ENCODE data around the gene DPRX.
"Not testable (repeated sequence)": the region's sequence is repeated elsewhere in the genome, so short reads cannot be mapped to it uniquely, and the experiment has no call there.

The DPRX gene

GRCh38 chr19:53659292-53659691, 27.5 kb downstream of the DPRX start:
- H3K4me3 Mint-ChIP-seq: no peak overlapping the region
- no peak overlapping the region for H3K27ac Mint-ChIP-seq
- no peaks in the 10 kb centered on the region for H3K4me1 Mint-ChIP-seq (ENCODE audit: low read depth)
- DNase-seq: no peak
- no peaks in the 10 kb centered on the region for H3K27me3 Mint-ChIP-seq
- H3K9me3 Mint-ChIP-seq: peaks cover 22% of the 10 kb centered on the region
- H3K36me3 Mint-ChIP-seq (ENCODE audit: low read depth): no peaks in the 10 kb centered on the region

GRCh38 chr19:53660584-53660983, 28.8 kb downstream of the DPRX start:
- H3K27ac Mint-ChIP-seq: no peak overlapping the region
- no peaks in the 10 kb centered on the region for H3K36me3 Mint-ChIP-seq (ENCODE audit: low read depth)
- no peaks in the 10 kb centered on the region for H3K4me1 Mint-ChIP-seq (ENCODE audit: low read depth)
- no peaks in the 10 kb centered on the region for H3K27me3 Mint-ChIP-seq
- H3K4me3 Mint-ChIP-seq: no peak overlapping the region
- H3K9me3 Mint-ChIP-seq: peaks cover 19% of the 10 kb centered on the region
- DNase-seq: no peak

DNA sequence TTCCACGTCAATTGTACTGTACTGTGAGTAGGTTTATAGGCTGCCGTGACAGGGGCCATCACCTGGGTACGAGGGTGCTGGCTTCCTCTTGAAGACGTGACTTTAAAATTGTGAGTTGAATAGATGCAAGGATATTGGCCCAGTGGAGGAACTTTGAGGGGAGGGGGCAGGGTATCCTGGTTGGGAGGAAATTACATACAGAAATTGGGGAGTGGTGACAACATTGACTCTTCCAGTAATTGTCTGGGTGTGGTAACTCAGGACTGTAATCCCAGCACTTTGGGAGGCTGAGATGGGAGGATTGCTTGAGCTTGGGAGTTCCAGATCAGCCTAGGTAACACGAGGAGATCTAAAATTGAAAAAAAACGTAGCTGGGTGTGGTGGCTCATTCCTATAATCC, 30.4 kb downstream of the DPRX start:
- Mint-ChIP-seq H3K36me3 (ENCODE audit: low read depth) (no peaks in the 10 kb centered on the region), H3K27ac (no peak overlapping the region), H3K27me3 (no peaks in the 10 kb centered on the region), H3K4me1 (ENCODE audit: low read depth) (no peaks in the 10 kb centered on the region), H3K9me3 (peaks cover 16% of the 10 kb centered on the region), H3K4me3 (no peak overlapping the region)
- DNase-seq: no peak

DNA sequence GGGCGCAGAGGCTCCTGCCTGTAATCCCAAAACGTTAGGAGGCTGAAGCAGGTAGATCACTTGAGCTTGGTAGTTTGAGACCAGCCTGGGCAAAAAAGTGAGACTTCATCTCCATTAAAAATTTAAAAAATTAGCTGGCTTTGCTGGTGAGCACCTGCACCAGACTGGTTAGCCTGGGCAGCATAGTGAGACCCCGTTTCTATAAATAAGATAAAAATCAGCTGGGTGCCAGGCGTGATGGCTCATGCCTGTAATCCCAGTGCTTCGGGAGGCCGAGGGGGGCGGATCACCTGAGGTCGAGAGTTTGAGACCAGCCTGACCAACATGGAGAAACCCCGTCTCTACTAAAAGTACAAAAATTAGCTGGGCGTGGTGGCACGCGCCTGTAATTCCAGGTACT, 32.4 kb downstream of the DPRX start:
- no peak for DNase-seq
- no peaks in the 10 kb centered on the region for H3K4me1 Mint-ChIP-seq (ENCODE audit: low read depth)
- H3K36me3 Mint-ChIP-seq (ENCODE audit: low read depth): no peaks in the 10 kb centered on the region
- no peak overlapping the region for H3K4me3 Mint-ChIP-seq
- no peaks in the 10 kb centered on the region for H3K27me3 Mint-ChIP-seq
- H3K9me3 Mint-ChIP-seq: peaks cover 9% of the 10 kb centered on the region
- no peak overlapping the region for H3K27ac Mint-ChIP-seq

- H3K4me1 Mint-ChIP-seq (ENCODE audit: low read depth): no peaks in the 10 kb centered on the region
- no peak overlapping the region for H3K4me3 Mint-ChIP-seq
- no peaks in the 10 kb centered on the region for H3K27me3 Mint-ChIP-seq
- DNase-seq: no peak
- no peaks in the 10 kb centered on the region for H3K36me3 Mint-ChIP-seq (ENCODE audit: low read depth)
- H3K9me3 Mint-ChIP-seq: peaks cover 7% of the 10 kb centered on the region
- no peak overlapping the region for H3K27ac Mint-ChIP-seq
These were observed 33.0 kb downstream of the DPRX start for GRCh38 chr19:53664760-53665159.

- H3K27me3 Mint-ChIP-seq; H3K9me3 Mint-ChIP-seq; H3K27ac Mint-ChIP-seq; DNase-seq; H3K4me3 Mint-ChIP-seq; H3K36me3 Mint-ChIP-seq (ENCODE audit: low read depth); H3K4me1 Mint-ChIP-seq (ENCODE audit: low read depth): not testable (repeated sequence)
These were observed 34.5 kb downstream of the DPRX start for GRCh38 chr19:53666331-53666730.

GRCh38 chr19:53668804-53669203, 37.0 kb downstream of the DPRX start:
- H3K27me3 Mint-ChIP-seq; H3K9me3 Mint-ChIP-seq; H3K4me1 Mint-ChIP-seq (ENCODE audit: low read depth); H3K4me3 Mint-ChIP-seq; DNase-seq; H3K36me3 Mint-ChIP-seq (ENCODE audit: low read depth); H3K27ac Mint-ChIP-seq: not testable (repeated sequence)

- no peaks in the 10 kb centered on the region for H3K36me3 Mint-ChIP-seq (ENCODE audit: low read depth)
- H3K4me3 Mint-ChIP-seq: no peak overlapping the region
- no peaks in the 10 kb centered on the region for H3K27me3 Mint-ChIP-seq
- peaks cover 6% of the 10 kb centered on the region for H3K9me3 Mint-ChIP-seq
- H3K4me1 Mint-ChIP-seq (ENCODE audit: low read depth): no peaks in the 10 kb centered on the region
- DNase-seq: no peak
- no peak overlapping the region for H3K27ac Mint-ChIP-seq
These were observed 38.5 kb downstream of the DPRX start for GRCh38 chr19:53670345-53670744.

DNA sequence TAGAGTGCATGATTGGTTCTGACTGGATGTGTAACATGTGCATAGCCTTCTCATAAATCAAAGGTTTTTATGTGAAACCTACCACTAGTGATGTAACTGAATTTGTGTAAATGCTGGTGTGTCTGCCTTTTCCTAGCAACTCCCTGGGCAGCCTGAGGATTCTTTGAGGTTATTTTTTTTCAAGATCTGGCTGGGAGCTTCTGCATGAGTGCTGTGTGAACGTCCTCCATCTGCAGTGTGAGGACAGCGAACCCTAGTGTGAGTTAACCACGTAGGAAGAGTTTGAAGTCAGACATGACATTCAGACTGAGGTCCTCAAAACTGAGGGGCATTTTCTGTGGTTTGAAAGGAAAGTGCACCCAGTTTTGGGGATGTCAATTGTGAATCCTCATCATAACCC, 39.9 kb downstream of the DPRX start:
- Mint-ChIP-seq H3K4me1 (ENCODE audit: low read depth) (no peaks in the 10 kb centered on the region), H3K9me3 (peaks cover 9% of the 10 kb centered on the region), H3K36me3 (ENCODE audit: low read depth) (no peaks in the 10 kb centered on the region), H3K27me3 (no peaks in the 10 kb centered on the region), H3K27ac (no peak overlapping the region), H3K4me3 (no peak overlapping the region)
- no peak for DNase-seq

Data from activated T-cell treated with anti-CD3 and anti-CD28 coated beads, Interleukin-2, amount 50 U/mL, for 24 hours (primary cell).